ENCODE measurements around the gene MAN1A1.

GRCh38 chr6:119308048-119308570 lies 41.5 kb downstream of the MAN1A1 start:
- TF ChIP-seq CTCF (IDR thresholded peaks at IDR 0.05; ENCODE audit: poor library complexity) (no peak), EZH2 (IDR thresholded peaks at IDR 0.05; ENCODE audit: borderline replicate concordance) (no peak)

All from hepatocyte (in vitro differentiated cells).